Vagina (tissue), 2 donors: Measurements from ENCODE around the gene LEFTY1.

ENCODE experiments used
- CTCF ChIP-seq, 3 experiments: fragments of 450-650 bp in 2 of 3; fragments of 200-600 bp in 1 of 3; sonication (generic) in 1 of 3; IDR thresholded peaks; one replicate each; pipeline ENCODE4 v1.5.1; 2017 to 2019; ENCODE audit warnings: antibody characterized with exemption in 3 of 3, mild to moderate bottlenecking in 2 of 3, moderate library complexity in 2 of 3
- POLR2AphosphoS5 ChIP-seq, 2 donors: sonication (generic); formaldehyde crosslinking; IDR thresholded peaks; one replicate each; pipeline ENCODE4 v1.9.0; 2017; ENCODE audit warnings: antibody characterized with exemption in 2 of 2, mild to moderate bottlenecking in 2 of 2, low read depth in 1 of 2; ENCODE audit not compliant: insufficient read depth in 1 of 2

- TF ChIP-seq POLR2AphosphoS5 (IDR thresholded peaks at IDR 0.05; ENCODE audit: insufficient read depth in 1 of 2, low read depth in 1 of 2) (no peak), CTCF (IDR thresholded peaks at IDR 0.05) (no peak)
Observed at GRCh38 chr1:225861834-225862580, 26.9 kb downstream of the LEFTY1 start.
